GM18526 (cell line): ENCODE measurements around the gene TSPYL4.

Experiments
- POLR2A ChIP-seq: IDR thresholded peaks from 3 replicates; pipeline ENCODE4 v1.6.1; 2011; ENCODE audit not compliant: insufficient read length; ENCODE audit errors: extremely low read depth

TSPYL4 gene

GRCh38 chr6:116279232-116280160, 25.6 kb upstream of the TSPYL4 start, which contains the start of gene TSPYL1:
Gene TSPYL1 (minus strand): TSS chr6:116279930. CDS start chr6:116279830, 100 bp downstream.
- peak; percentile 82 for TF ChIP-seq POLR2A

DNA sequence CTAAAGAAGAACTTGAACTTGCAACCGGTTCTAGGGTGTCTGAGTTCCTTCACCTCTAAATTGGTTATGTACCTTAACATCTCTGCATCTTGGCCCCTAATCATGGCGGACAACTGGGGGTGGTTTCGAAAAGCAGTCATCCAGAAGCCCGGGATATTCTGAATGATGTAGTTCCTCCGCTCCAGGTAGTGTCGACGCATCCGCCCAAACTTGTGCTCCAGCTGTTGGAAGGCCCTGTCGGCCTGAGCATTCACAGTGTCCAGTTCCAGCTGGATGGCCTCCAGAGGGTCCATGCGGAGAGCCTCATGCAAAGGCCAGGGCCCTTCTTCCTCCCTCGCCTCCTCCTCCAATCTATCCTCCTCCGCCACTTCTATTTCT, 25.0 kb upstream of the TSPYL4 start:
- no peak for TF ChIP-seq POLR2A

DNA sequence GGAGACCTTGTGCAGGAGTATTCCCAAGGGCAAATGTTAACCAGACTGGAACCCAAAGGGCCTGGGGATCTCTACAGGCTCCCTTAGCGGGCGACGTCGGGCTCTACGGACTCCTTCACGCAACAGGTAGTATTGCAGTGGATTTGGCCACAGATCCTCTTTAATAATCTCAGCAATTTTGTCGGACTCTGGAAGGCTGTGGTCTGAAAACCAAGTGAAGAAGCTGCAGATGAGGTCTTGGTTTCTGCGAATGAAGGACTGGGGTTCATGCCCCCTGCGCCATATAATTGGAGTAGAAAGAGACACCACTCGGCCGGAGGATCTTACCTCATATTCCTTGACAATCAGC, 24.6 kb upstream of the TSPYL4 start:
- TF ChIP-seq POLR2A = no peak

GRCh38 chr6:116277124-116277523, 23.2 kb upstream of the TSPYL4 start:
- no peak for TF ChIP-seq POLR2A

- no peak for TF ChIP-seq POLR2A
These were observed 17.4 kb upstream of the TSPYL4 start for GRCh38 chr6:116271149-116271708.

- TF ChIP-seq POLR2A = no peak
These were observed 14.9 kb upstream of the TSPYL4 start for GRCh38 chr6:116268589-116269293.

GRCh38 chr6:116267836-116268588, 14.1 kb upstream of the TSPYL4 start:
- no peak for TF ChIP-seq POLR2A

GRCh38 chr6:116266803-116267202, 12.9 kb upstream of the TSPYL4 start:
- no peak for TF ChIP-seq POLR2A

- TF ChIP-seq POLR2A = no peak
These were observed 11.4 kb upstream of the TSPYL4 start for GRCh38 chr6:116265041-116265829.

GRCh38 chr6:116263353-116263752, 9.5 kb upstream of the TSPYL4 start:
- TF ChIP-seq POLR2A = no peak

DNA sequence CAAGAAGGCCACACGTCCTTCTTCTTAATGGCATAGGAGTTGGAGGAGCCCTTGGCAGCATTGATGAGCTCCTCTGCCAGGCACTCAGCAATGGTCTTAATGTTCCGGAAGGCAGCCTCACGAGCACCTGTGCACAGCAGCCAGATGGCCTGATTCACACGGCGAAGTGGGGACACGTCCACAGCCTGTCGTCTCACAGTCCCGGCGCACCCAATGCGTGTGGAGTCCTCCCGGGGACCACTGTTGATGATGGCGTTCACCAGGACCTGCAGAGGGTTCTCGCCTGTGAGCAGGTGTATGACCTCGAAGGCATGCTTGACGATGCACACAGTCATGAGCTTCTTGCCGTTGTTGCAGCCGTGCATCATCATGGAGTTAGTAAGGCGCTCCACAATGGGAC, 4.6 kb upstream of the TSPYL4 start:
- no peak for TF ChIP-seq POLR2A

DNA sequence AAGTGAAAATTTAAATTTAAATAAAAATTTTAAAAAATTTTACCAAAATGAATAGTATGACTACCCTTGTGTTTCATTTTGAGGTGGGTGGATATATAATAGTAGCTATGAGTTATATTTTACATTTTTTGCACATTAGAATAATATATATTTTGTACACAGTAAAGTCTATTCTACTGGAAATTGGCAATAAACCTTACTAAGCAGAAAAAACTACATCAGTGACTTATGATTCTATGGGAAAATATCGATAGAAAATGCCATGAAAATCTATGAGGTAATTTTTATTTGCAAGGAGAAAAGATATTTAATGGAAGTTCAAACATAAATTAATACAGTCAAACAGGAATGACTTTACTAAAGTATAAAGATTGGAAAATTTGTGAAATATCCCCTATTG, 2.8 kb upstream of the TSPYL4 start:
- no peak for TF ChIP-seq POLR2A

DNA sequence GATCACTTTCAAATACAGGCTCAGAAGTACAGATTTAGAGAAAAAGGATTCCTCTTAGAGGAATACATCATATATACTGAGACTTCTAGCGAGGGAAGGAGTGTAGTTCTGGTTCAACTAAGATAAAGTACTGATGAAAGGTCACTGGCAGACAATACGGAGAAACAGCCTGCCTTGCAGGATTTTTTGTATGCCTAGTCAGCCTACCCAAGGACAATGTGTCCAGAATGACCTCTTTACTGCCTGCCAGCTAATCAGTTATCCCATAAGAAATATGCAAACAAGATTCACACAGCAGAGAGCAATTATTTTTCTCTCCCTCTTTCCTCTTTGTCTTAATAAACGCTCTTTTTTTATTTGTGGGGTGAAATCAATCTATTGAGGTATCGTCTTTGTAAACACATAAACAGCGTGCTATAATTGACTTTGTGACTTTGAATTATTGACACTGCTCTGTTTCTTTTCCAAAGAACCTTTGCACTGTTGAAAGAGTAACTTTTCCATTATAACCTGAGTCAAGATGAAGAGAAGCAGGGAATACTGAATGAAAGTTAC, 1.4 kb upstream of the TSPYL4 start:
- no peak for TF ChIP-seq POLR2A
